Stimulated activated CD4-positive, alpha-beta T cell treated with anti-CD3 and anti-CD28 coated beads, Interleukin-4, amount 100 ng/mL, for 48 hours (primary cell): Measurements from ENCODE around the gene GORASP1.
A peak's percentile ranks its signal among the peaks of the same experiment; 100 is the strongest.

Experiments used
- DNase-seq, 2 donors: peaks; one replicate each; pipeline ENCODE4 v3.0.0-alpha.2; 2020; ENCODE audit warnings: low read depth in 2 of 2

Gene GORASP1

GRCh38 chr3:39107388-39108199 is at the start of gene GORASP1, which contains the start of gene TTC21A:
Gene GORASP1, minus strand, starts transcription at chr3:39107627. Its CDS starts 86 bp downstream, at chr3:39107541.
Gene TTC21A, plus strand, starts transcription at chr3:39107680. Its CDS starts 158 bp downstream, at chr3:39107838.
- peak; percentile 38 to 59 for DNase-seq

- no peak for DNase-seq
These were observed 49.0 kb upstream of the GORASP1 start for GRCh38 chr3:39156421-39156820.

GRCh38 chr3:39154280-39155021 is 47.0 kb upstream of the GORASP1 start:
- no peak for DNase-seq

GRCh38 chr3:39153977-39154279 is 46.5 kb upstream of the GORASP1 start:
- DNase-seq = no peak

GRCh38 chr3:39150803-39151631 is 43.6 kb upstream of the GORASP1 start:
- DNase-seq = peak; percentile 65 to 75

GRCh38 chr3:39150148-39150802 is 42.8 kb upstream of the GORASP1 start:
- DNase-seq = no peak

- no peak for DNase-seq
These were observed 42.2 kb upstream of the GORASP1 start for GRCh38 chr3:39149498-39150147.

GRCh38 chr3:39149059-39149455 is 41.6 kb upstream of the GORASP1 start:
- no peak for DNase-seq

- no peak for DNase-seq
These were observed 41.1 kb upstream of the GORASP1 start for GRCh38 chr3:39148435-39149058.

- DNase-seq = peak in 1 of 2 donors; percentile 19
These were observed 40.4 kb upstream of the GORASP1 start for GRCh38 chr3:39147711-39148434.

GRCh38 chr3:39146611-39147591 is 39.5 kb upstream of the GORASP1 start:
- DNase-seq = peak in 1 of 2 donors; percentile 79

GRCh38 chr3:39146083-39146501 is 38.7 kb upstream of the GORASP1 start:
- DNase-seq = no peak

GRCh38 chr3:39144748-39145380 is 37.4 kb upstream of the GORASP1 start:
- DNase-seq = no peak

- DNase-seq = no peak
These were observed 36.8 kb upstream of the GORASP1 start for GRCh38 chr3:39144095-39144747.

GRCh38 chr3:39143051-39143885 is 35.8 kb upstream of the GORASP1 start:
- no peak for DNase-seq

- no peak for DNase-seq
These were observed 34.6 kb upstream of the GORASP1 start for GRCh38 chr3:39142067-39142466.
